ENCODE results near the gene NCBP2L. TPM values are rescaled to one million over a fixed set of nuclear protein-coding genes. Genes with fewer than 3 reads are reported as not detected.

NCBP2L gene
- total and polyA plus RNA-seq, 2 donors (not counting 3 experiments of a cell fraction or from before 2014, with no cell fraction given): not detected

DNA sequence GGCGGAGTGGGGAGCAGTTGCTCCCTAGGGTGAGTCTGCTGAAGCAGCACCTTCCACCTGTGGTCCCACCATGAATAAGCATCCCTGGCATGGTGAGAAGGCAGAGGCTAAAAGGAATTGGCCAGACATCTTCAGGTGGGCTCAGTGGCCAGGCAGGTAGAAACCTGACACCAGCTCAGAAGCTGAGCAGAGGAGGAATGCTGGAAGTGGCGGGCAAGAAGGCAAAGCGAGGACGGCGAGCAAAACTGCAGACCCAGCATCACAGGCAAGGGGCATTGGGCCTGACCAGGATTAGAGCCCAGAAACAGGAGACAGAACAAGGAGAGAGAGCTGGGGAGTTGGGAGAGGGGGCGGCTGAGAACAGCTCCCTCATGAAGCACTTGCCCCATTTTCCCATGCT is 27.3 kb upstream of the NCBP2L start:
- no peaks in the 10 kb centered on the region for H3K4me1 ChIP-seq (ENCODE audit: control insufficient read depth, extremely low read depth, insufficient read depth, low read length)
- BruUV-seq (replicated peaks): no TSS peak
- dilution Hi-C loops (cut with MboI; ENCODE audit: extremely low pct_ligation_motif_present, low sequenced_read_pairs) (no loop called here), intact Hi-C loops (cut with micrococcal nuclease) (no loop called here)
- H2AFZ ChIP-seq (ENCODE audit: low read depth, low read length): no peak overlapping the region
- no peak overlapping the region for H3K4me3 ChIP-seq (replicated peaks in 1 of 3; ENCODE audit: insufficient read depth in 1 of 3, low read depth in 1 of 3, low read length in 3 of 3)
- CTCF ChIA-PET: interaction anchor here (1.2 to 2.1 kb wide), 3 partner anchors 12 to 22 kb away, joined by 3 to 5 read pairs (median 4); no protein-coding TSS in a partner anchor
- H3K27ac ChIP-seq (ENCODE audit: insufficient read depth, low read depth, low read length): no peak overlapping the region
- H3K9me3 ChIP-seq (replicated peaks; ENCODE audit: control insufficient read depth, insufficient read depth, low read length): no peaks in the 10 kb centered on the region
- H3K36me3 ChIP-seq (ENCODE audit: control insufficient read depth in 2 of 2, extremely low read depth in 1 of 2, insufficient read depth in 2 of 2, low read length in 2 of 2): no peaks in the 10 kb centered on the region
- no peaks in the 10 kb centered on the region for H3K9me1 ChIP-seq (replicated peaks; ENCODE audit: control insufficient read depth, extremely low read depth, insufficient read depth, low read length)
- no peak for FAIRE-seq
- no peaks in the 10 kb centered on the region for H4K20me1 ChIP-seq (replicated peaks; ENCODE audit: control insufficient read depth, extremely low read depth, insufficient read depth, low read length)
- no peak for DNase-seq (ENCODE audit: low read depth, low spot score)
- TF ChIP-seq GATA2 (IDR thresholded peaks at IDR 0.05; ENCODE audit: insufficient read depth, insufficient read length, low read depth, low read length) (no peak), FOS (IDR thresholded peaks at IDR 0.05; ENCODE audit: borderline replicate concordance, insufficient read depth, low read length) (no peak), JUN (IDR thresholded peaks at IDR 0.05; ENCODE audit: borderline replicate concordance, insufficient read depth, insufficient read length, low read depth) (no peak), POLR2A (IDR thresholded peaks at IDR 0.05; ENCODE audit: low read depth, low read length) (no peak), MYC (IDR thresholded peaks at IDR 0.05; ENCODE audit: low read depth, low read length) (no peak), EZH2 (IDR thresholded peaks at IDR 0.05; ENCODE audit: borderline replicate concordance, low read depth, low read length, severe bottlenecking) (no peak), POLR2AphosphoS5 (IDR thresholded peaks at IDR 0.05; ENCODE audit: insufficient read depth, low read depth, low read length) (no peak)
- TF ChIP-seq, protein P1, sequence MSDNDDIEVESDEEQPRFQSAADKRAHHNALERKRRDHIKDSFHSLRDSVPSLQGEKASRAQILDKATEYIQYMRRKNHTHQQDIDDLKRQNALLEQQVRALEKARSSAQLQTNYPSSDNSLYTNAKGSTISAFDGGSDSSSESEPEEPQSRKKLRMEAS (IDR thresholded peaks at IDR 0.05; ENCODE audit: insufficient read depth, insufficient read length): no peak
- TF ChIP-seq, protein P2, sequence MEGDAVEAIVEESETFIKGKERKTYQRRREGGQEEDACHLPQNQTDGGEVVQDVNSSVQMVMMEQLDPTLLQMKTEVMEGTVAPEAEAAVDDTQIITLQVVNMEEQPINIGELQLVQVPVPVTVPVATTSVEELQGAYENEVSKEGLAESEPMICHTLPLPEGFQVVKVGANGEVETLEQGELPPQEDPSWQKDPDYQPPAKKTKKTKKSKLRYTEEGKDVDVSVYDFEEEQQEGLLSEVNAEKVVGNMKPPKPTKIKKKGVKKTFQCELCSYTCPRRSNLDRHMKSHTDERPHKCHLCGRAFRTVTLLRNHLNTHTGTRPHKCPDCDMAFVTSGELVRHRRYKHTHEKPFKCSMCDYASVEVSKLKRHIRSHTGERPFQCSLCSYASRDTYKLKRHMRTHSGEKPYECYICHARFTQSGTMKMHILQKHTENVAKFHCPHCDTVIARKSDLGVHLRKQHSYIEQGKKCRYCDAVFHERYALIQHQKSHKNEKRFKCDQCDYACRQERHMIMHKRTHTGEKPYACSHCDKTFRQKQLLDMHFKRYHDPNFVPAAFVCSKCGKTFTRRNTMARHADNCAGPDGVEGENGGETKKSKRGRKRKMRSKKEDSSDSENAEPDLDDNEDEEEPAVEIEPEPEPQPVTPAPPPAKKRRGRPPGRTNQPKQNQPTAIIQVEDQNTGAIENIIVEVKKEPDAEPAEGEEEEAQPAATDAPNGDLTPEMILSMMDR (IDR thresholded peaks at IDR 0.05; ENCODE audit: extremely low read depth in 1 of 2, insufficient read depth in 1 of 2, low read depth in 1 of 2, low read length in 2 of 2): no peak
- POLR2A ChIA-PET: no interaction called here
- H3K4me2 ChIP-seq (ENCODE audit: insufficient read depth, low read length): no peak overlapping the region
- no peaks in the 10 kb centered on the region for H3K27me3 ChIP-seq (ENCODE audit: control insufficient read depth in 2 of 2, insufficient read depth in 2 of 2, low read length in 2 of 2)
- no peak overlapping the region for H3K9ac ChIP-seq (replicated peaks; ENCODE audit: extremely low read depth, insufficient read depth, low read length)
- H3K79me2 ChIP-seq (ENCODE audit: control insufficient read depth, insufficient read depth, low read length): no peaks in the 10 kb centered on the region

All from endothelial cell of umbilical vein (primary cell).